K562 (cell line): ENCODE results near the gene ZSCAN32. TPM values are rescaled to one million over a fixed set of nuclear protein-coding genes. Genes with fewer than 3 reads are reported as not detected.

Source experiments
- BCLAF1 ChIP-seq, 2 experiments: fragments of 450-650 bp in 1 of 2; IDR thresholded peaks; 2 replicates each; pipeline ENCODE4 v1.6.1; 2011 to 2017; ENCODE audit warnings: low read depth in 2 of 2, antibody characterized with exemption in 1 of 2, borderline replicate concordance in 1 of 2, low read length in 1 of 2, mild to moderate bottlenecking in 1 of 2, mixed read lengths in 1 of 2; ENCODE audit not compliant: control insufficient read depth in 1 of 2
- BRD4 ChIP-seq: fragments of 200-600 bp; sonication (generic); IDR thresholded peaks from 2 replicates; pipeline ENCODE4 v1.6.1; 2017; ENCODE audit warnings: inconsistent platforms
- CHCHD3 ChIP-seq: fragments of 250-450 bp; sonication (Bioruptor Pico); IDR thresholded peaks from 2 replicates; pipeline ENCODE4 v2.1.2; 2022; ENCODE audit warnings: mild to moderate bottlenecking
- CHD2 ChIP-seq: IDR thresholded peaks from 2 replicates; pipeline ENCODE4 v1.6.1; 2011; ENCODE audit warnings: low read depth, low read length
- ESRRB ChIP-seq: fragments of 250-450 bp; sonication (Bioruptor Pico); IDR thresholded peaks from 2 replicates; pipeline ENCODE4 v1.5.0; 2020; ENCODE audit warnings: mild to moderate bottlenecking, moderate library complexity, borderline replicate concordance
- GABPB1 ChIP-seq: sonication (generic); formaldehyde crosslinking; IDR thresholded peaks from 2 replicates; pipeline ENCODE4 v1.8.0; 2022; ENCODE audit warnings: mild to moderate bottlenecking, missing genetic modification reagents
- JUN ChIP-seq, 2 experiments: sonication (generic) in 1 of 2; formaldehyde crosslinking in 1 of 2; IDR thresholded peaks; 2 replicates each; pipeline versions ENCODE4 v1.6.1 to v1.8.0; 2012 to 2022; ENCODE audit warnings: borderline replicate concordance in 2 of 2, mild to moderate bottlenecking in 2 of 2, improper control_type of control experiment in 1 of 2, low read depth in 1 of 2, low read length in 1 of 2, missing genetic modification reagents in 1 of 2
- NRF1 ChIP-seq, 2 experiments: fragments of 450-650 bp; IDR thresholded peaks in 1 of 2; conservative IDR thresholded peaks in 1 of 2; 2 replicates each; pipeline ENCODE4 v1.6.1; 2014; ENCODE audit warnings: mild to moderate bottlenecking in 2 of 2
- PPARD ChIP-seq: fragments of 250-450 bp; sonication (Bioruptor Pico); IDR thresholded peaks from 2 replicates; pipeline ENCODE4 v1.8.0; 2022; ENCODE audit warnings: inconsistent platforms, mild to moderate bottlenecking, moderate library complexity
- SP2 ChIP-seq: IDR thresholded peaks from 2 replicates; pipeline ENCODE4 v1.6.1; 2011; ENCODE audit warnings: mild to moderate bottlenecking, low read depth, low read length, moderate library complexity; ENCODE audit not compliant: poor library complexity, severe bottlenecking; ENCODE audit errors: extremely low read depth
- ZBTB12 ChIP-seq: fragments of 250-450 bp; sonication (Bioruptor Pico); IDR thresholded peaks from 2 replicates; pipeline ENCODE4 v1.4.0; 2020
- ZNF146 ChIP-seq: IDR thresholded peaks from one replicate; pipeline ENCODE4 v1.6.1; 2018; ENCODE audit warnings: missing compliant biosample characterization; ENCODE audit not compliant: unreplicated experiment
- ZNF277 ChIP-seq: fragments of 250-450 bp; sonication (Bioruptor Pico); IDR thresholded peaks from 2 replicates; pipeline ENCODE4 v1.8.0; 2022; ENCODE audit warnings: inconsistent platforms, mild to moderate bottlenecking, moderate library complexity, borderline replicate concordance
- ZNF3 ChIP-seq: fragments of 250-450 bp; sonication (Bioruptor Pico); IDR thresholded peaks from 2 replicates; pipeline ENCODE4 v1.5.0; 2021; ENCODE audit warnings: mild to moderate bottlenecking, moderate library complexity
- ZNF592 ChIP-seq: fragments of 450-650 bp; IDR thresholded peaks from 2 replicates; pipeline ENCODE4 v1.6.1; 2017; ENCODE audit warnings: antibody characterized with exemption, mild to moderate bottlenecking
- polyA plus RNA-seq, 8 experiments: library from polyadenylated mRNA; depleted of rRNA in 4 of 8; stranded (reverse) in 5 of 8; unstranded in 3 of 8; fragments of >200 nt; fragmentation: Nextera tagmentation in 2 of 8; fragmentation: Illumina TruSeq in 1 of 8; extraction: Ambion mirVana in 2 of 8; extraction: Trizol in 1 of 8; gene quantifications; 2 replicates each; pipeline versions ENCODE4 v1.2.1 to v1.2.3, GENCODE V29; 2011 to 2014; ENCODE audit warnings: inconsistent platforms in 1 of 8, missing spikeins in 1 of 8
- total RNA-seq, 7 experiments: library from RNA; depleted of rRNA in 6 of 7; stranded (reverse); fragments of >200 nt in 6 of 7; fragmentation: Illumina TruSeq in 2 of 7; extraction: Trizol in 2 of 7; gene quantifications; 2 replicates each; pipeline versions ENCODE4 v1.2.1 to v1.2.3, GENCODE V29; 2011 to 2021; ENCODE audit warnings: low replicate concordance in 1 of 7

The ZSCAN32 gene
- total and polyA plus RNA-seq, 9 of the 15 experiments (the other 6 are each of a cell fraction or from before 2014, with no cell fraction given): 16.0 to 29.4 (median 19.2) TPM

- TF ChIP-seq JUN (IDR thresholded peaks at IDR 0.05; ENCODE audit: borderline replicate concordance, low read depth, low read length) (no peak), JUN (CRISPR knock-in tag; IDR thresholded peaks at IDR 0.05; ENCODE audit: borderline replicate concordance) (no peak), CHD2 (no peak), CHCHD3 (CRISPR knock-in tag) (no peak), BCLAF1 (IDR thresholded peaks at IDR 0.05; ENCODE audit: borderline replicate concordance in 1 of 2, control insufficient read depth in 1 of 2, low read depth in 2 of 2, low read length in 1 of 2) (no peak), SP2 (peak; percentile 28), ZNF3 (CRISPR knock-in tag) (no peak), ESRRB (CRISPR knock-in tag) (no peak), BRD4 (no peak), GABPB1 (CRISPR knock-in tag) (peak; percentile 81), ZBTB12 (CRISPR knock-in tag) (no peak), ZNF277 (no peak), ZNF146 (CRISPR knock-in tag) (no peak), PPARD (CRISPR knock-in tag) (no peak), NRF1 (conservative IDR thresholded peaks at IDR 0.05 in 1 of 2, IDR thresholded peaks at IDR 0.05 in 1 of 2) (0 out of 4 replicates have a peak, but pooled peaks have one; percentile 18 to 41), ZNF592 (no peak)
Observed at GRCh38 chr16:3443108-3444031, 42.6 kb upstream of the ZSCAN32 start, which contains the start of the genes NAA60 and ZNF597 (continued).
